Adrenal gland (tissue), 5 donors: ENCODE measurements around the gene MAP4K1.

Experiments used
- CTCF ChIP-seq, 6 experiments: fragments of 450-650 bp in 4 of 6; fragments of 200-600 bp in 2 of 6; sonication (generic) in 1 of 6; IDR thresholded peaks; 1 replicate in 5 of 6; 2 replicates in 1 of 6; pipeline versions ENCODE4 v1.5.1 to v1.8.0; 2016 to 2021; ENCODE audit warnings: antibody characterized with exemption in 6 of 6, mild to moderate bottlenecking in 2 of 6, moderate library complexity in 1 of 6
- POLR2A ChIP-seq, 2 donors: fragments of 450-650 bp; IDR thresholded peaks; one replicate each; pipeline ENCODE4 v1.6.1; 2017; ENCODE audit warnings: antibody characterized with exemption in 2 of 2, mild to moderate bottlenecking in 2 of 2, moderate library complexity in 1 of 2
- donor health status: DM: no; HTN: no; CAD: no.

DNA sequence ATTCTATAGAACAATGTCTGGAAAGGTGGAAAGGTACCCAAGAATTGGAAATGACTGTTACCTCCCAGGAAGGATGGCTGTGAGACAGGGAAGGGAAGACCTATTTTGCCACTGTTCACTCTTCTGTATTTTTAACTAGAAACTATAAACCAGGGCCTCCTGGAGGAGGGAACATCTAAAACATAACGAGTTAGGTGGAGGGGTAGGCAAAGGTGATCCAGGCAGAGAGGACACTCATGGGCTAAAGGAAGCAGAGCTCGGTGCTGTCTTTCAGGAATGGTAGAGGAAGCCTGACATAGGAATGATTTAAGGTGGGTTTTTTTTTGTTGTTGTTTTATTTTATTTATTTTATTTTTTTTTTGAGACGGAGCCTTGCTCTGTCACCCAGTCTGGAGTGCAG is 7.1 kb upstream of the MAP4K1 start:
- TF ChIP-seq CTCF (IDR thresholded peaks at IDR 0.05) (no peak), POLR2A (IDR thresholded peaks at IDR 0.05) (no peak)
